Activated CD8-positive, alpha-beta memory T cell treated with anti-CD3 and anti-CD28 coated beads, Interleukin-2, amount 50 U/mL, for 24 hours (primary cell): ENCODE data around the gene C6orf62.
"Not testable (repeated sequence)": the region's sequence is repeated elsewhere in the genome, so short reads cannot be mapped to it uniquely, and the experiment has no call there.

Experiments
- DNase-seq: peaks from one replicate; pipeline ENCODE4 v3.0.0-alpha.2; 2020; ENCODE audit errors: extremely low read depth

Gene C6orf62

DNA sequence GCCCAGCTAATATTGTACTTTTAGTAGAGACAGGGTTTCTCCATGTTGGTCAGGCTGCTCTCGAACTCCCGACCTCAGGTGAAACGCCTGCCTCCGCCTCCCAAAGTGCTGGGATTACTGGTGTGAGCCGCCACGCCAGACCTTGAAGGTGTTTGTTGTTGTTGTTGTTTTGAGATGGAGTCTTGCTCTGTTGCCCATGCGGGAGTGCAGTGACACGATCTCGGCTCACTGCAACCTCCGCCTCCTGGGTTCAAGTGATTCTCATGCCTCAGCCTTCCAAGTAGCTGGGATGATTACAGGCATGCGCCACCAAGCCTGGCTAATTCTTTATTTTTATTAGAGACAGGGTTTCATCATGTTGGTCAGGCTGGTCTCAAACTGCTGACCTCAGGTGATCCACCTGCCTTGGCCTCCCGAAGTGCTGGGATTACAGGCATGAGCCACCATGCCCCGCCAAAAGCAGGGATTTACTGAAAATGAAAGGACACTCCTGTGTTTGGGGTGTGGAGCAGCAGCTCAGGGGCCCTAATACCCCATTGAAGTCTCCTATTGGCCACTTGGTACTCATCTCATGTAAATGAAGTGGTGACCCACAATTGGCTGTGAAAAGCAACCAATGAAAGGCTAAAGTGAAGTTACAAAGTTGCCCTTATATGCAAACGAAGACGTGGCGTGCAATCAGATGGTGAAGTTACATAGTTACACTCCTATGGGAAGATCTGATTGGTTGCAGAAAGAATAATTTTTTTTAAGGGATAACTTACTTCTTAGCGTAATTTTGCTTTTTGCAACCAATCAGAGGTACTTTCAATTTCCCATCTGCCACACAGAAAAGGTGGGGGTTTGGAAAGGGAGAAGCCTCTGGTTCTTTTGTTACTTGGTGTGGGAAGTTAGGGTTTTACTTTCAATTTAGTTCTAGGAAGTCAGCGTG, 50.6 kb downstream of the C6orf62 start:
- not testable (repeated sequence) for DNase-seq

DNA sequence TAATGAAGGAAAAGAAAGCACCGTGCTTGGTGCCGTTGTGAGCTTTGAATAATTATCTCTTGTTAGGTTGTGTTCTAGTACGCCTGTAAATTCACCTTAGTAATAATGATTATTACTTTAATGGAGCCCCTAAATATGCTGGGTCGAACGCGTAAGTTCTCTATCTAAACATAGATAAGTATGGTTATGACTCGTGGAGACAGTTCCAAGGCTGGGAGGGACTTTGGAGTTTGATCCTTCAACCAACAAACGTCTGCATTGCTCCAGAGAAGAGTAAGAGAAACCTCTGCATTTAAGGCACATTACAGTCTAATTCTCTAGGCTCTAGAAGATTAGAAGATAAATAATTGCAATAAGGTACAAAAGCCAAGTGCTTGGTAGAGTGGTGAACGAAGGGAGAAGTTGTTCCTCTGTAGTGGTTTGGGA, 51.6 kb downstream of the C6orf62 start:
- DNase-seq: no peak

DNA sequence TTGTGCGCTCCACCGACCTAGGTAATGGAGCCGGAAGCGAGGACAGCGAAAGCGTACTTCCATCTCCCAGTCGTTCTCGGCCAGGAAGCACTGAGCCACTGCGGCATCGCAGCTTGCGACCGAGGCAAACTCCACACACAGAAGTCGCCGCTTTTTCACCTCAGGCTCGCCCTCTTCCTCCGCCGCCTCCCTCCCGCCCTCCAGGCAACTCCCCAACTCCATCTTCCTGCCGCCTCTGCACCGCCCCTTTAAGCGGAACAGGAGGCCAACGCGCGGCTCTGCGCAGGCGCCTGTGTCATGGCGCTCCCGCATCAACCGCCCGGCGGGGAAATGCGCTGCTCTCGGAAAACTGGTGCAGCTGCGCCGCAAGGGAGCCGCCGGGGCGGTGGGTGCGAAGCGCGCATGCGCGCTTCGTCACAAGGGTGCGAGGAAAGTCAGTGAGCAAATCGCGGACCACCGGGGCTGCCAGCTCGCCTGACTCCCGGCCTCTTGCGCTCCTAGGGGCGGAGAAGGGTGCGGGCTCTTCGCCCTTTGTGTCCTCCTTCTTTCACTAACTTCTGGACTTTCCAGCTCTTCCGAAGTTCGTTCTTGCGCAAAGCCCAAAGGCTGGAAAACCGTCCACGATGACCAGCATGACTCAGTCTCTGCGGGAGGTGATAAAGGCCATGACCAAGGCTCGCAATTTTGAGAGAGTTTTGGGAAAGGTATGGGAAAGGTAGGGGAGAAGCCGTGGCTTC, 52.1 kb downstream of the C6orf62 start, which contains the start of the genes ACOT13 and TDP2:
TSS of gene ACOT13 (plus strand) at position 437 of the 737 bp plus-strand sequence. CDS start at position 624, 187 bp downstream.
TSS of gene TDP2 (minus strand) at position 259 of the 737 bp plus-strand sequence. CDS start at position 222, 37 bp downstream.
- peak; percentile 91 for DNase-seq

DNA sequence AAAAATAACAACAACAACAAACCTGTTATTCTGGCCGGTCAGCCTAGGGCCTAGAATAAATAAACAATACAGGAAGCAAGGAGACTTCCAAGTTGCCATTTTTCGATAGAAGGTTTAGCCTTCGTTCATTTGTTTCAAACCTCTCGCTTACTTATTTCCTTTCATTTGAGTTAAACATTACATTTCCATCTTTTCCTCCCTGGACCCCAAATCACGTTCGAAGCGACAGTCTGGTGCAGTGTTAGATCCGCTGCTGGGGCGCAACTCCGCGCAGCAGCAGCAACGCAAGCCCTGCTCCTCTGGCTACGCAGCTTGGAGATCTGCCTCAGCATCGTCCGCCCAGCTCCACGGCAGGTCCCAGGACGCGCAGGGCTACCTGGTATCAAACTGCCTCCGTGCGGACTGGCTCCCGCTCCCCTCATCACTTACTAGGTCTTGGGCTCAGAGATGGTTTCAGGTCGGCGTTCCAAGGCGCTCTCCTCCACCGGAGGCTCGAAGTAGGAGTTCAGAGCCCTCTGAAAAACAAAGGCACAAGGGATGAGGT, 52.8 kb downstream of the C6orf62 start:
- no peak for DNase-seq

DNA sequence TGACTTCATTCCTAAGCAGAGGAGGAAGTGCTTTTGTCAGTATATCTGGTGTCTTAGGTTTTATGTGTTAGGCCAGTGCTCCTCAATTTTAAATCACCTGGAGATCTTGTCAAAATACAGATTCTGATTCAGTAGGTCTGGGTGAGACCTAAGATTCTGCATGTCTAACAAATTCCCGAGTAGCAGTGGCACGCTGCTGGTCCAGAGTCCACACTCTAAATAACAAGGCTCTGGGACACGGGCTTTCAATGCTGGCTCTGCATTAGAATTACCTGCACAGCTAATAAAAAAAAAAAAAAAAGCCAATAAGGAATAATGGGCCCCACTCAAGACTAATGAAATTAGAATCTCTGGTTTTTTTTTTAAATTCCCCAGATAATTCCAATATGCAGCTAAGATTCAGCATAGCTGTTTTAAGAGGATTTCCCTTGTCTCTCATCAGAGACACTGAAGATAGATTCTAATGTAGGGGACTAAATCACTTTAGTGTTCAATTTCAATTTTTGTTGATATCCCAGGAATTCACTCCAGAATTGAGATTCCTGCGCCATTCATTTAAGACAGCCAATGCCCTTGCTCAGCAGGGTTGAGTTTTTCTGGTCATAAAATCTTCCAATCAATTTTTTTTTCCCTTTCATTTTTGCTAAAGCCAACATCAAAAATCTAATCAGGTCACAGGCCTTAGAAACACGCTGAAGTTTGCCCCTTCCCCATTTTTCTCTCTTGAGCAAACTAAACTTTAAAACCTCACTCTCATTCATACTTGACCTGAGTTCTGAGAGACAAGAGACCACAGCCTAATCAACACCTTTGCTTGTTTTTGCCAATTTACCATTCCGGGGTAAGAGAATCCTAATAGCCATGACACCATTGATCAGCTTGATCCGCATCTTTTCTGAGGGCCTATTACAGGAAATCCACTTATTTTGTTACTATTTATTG, 54.6 kb downstream of the C6orf62 start:
- no peak for DNase-seq

DNA sequence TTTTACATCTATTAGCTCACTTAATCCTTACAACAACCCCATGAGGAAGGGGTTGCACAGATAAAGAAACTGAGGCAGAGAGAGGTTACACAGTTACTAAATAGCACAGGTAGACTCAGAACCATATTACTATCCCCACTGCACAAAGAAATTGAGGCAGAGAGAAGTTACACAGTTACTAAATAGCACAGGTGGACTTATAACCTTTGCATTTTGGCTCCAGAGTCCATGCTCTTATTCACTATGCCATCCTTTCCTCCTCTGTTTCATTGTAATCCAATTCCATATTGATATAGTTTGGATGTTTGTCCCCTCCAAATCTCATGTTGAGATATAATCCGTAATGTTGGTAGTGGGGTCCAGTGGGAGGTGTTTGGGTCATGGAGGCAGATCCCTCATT, 55.8 kb downstream of the C6orf62 start:
- no peak for DNase-seq

DNA sequence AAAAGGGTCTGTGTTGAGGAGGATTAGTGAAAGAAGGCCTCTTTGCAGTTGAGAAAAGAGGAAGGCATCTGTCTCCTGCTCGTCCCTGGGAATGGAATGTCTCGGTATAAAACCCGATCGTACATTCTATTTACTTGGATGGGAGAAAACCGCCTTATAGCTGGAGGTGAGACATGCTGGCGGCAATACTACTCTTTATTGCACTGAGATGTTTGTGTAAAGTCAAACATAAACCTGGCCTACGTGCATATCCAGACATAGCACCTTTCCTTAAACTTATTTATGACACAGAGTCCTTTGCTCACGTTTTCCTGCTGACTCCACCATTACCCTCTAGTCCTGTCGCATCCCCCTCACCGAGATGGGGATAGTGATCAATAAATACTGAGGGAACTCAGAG, 56.7 kb downstream of the C6orf62 start:
- no peak for DNase-seq

DNA sequence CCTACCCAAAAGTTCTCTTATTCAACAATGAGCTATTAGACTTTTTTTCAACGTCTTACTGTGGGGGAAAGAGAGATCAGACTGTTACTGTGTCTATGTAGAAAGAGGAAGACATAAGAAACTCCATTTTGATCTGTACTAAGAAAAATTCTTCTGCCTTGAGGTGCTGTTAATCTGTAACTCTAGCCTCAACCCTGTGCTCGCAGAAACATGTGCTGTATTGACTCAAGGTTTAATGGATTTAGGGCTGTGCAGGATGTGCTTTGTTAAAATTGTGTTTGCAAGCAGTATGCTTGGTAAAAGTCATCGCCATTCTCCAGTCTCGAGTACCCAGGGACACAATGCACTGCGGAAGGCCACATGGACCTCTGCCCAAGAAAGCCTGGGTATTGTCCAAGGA, 57.2 kb downstream of the C6orf62 start:
- DNase-seq: not testable (repeated sequence)

DNA sequence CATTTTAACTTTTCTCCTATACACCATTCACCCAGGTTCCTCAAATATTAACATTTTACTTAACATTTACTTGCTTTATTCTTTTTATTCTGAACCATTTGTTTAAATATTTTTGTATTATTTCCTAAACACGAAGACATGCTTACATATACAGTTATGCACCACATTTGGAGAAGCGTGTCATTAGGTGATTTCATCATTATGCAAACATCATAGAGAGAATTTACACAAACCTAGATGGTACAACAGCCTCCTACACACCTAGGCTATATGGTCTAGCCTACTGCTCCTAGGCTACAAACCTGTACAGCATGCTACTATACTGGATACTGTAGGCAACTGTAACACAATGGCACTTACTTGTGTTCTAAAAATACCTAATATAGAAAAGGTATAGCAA, 58.8 kb downstream of the C6orf62 start:
- no peak for DNase-seq

DNA sequence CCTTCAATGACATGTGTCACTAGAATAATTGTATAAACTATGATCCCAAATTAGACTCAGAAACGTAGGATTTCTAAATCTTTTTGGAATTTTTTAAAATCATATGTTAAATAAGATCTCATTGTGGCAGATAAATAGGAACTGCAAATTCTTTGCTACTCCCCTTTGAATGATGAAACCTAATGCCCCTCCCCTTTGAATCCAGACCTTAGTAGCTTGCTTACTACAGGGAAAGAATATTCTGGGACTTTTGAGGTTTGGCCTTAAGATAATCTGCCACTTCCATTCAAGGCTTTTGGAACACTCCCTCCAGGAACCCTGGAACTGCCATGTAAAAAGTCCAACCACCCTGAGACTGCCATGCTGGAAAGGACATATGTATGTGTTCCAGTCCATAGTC, 59.4 kb downstream of the C6orf62 start:
- no peak for DNase-seq

DNA sequence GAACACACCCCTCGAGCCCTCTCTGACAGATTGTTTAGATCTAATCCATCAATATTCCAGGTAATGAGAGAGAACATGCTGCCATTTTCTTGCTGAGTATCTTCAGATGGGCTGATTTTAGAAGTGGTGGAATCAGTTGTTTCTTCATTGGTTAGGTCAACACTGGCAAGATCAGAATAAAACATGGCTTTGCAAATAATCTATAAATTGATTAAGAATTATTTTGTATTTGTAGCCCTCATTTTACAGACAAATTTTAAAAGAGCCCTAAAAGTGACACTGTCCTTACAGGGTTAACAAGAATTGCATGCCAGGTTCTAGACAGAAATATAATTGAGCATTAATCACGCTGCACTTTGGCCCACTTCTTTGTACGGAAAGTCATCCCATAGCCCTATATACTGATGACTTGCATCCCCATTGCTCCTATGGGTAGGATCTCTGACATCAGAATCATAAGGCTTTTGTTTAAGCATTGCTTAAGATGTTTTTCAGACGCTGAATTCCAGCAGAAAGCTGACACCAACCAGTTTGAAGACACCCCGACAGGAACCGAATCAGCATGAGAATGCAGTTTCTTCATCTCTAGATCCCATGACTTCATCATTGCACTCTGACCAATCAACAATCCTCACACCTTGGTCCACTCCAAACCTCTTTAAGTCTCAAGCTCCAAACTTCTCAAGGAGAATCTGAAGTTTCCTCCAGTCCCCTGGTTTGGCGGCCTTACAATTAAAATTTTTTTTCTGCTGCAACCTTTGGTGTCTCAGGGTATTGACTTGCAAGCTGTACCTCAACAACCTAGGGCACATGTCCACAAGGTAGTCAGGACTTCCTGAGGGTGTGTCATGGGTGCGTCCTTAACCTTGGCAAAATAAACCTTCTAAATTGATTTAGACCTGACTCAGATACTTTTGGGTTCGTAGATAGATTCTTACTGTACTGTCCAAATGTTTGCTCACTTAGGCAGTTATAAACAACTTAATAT, 60.1 kb downstream of the C6orf62 start:
- DNase-seq: no peak

DNA sequence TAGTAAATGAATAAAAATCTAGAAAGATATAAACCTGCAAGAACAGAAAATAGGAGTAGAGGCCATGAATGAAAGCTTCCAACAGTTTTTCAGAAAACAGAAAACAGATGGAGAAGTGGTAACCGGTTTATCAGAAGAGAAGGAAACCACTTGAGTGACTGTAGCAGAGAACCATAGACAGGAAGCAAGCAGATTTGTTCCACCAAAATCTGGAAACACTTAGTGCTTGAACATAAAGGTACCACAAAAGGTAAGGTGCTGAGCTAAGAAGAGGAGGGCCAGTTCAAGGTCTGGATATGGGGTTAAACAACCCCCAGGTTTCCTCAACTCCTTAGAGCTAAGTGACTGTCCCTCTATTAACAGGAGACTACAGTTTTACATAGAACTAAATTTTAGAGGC, 63.7 kb downstream of the C6orf62 start:
- no peak for DNase-seq
